ENCODE data around the gene OTX1. TPM values are rescaled to one million over a fixed set of nuclear protein-coding genes. Genes with fewer than 3 reads are reported as not detected.
A peak's percentile ranks its signal among the peaks of the same experiment; 100 is the strongest.

The OTX1 gene
- total RNA-seq (not detected), polyA plus RNA-seq (0.09 TPM)
- long read RNA-seq, donor 1, result 0 reads
- long read RNA-seq, donor 2, result 0 reads
- long read RNA-seq, donor 3, result 0 reads
- long read RNA-seq, donor 4, result 0 reads
- long read RNA-seq, donor 5, result 0 reads
- long read RNA-seq, donor 6, result 0 reads
- long read RNA-seq, donor 7, result 0 reads
- long read RNA-seq, donor 8, result 0 reads
- long read RNA-seq, donor 9, result 0 reads
- long read RNA-seq, donor 10, result 0 reads

DNA sequence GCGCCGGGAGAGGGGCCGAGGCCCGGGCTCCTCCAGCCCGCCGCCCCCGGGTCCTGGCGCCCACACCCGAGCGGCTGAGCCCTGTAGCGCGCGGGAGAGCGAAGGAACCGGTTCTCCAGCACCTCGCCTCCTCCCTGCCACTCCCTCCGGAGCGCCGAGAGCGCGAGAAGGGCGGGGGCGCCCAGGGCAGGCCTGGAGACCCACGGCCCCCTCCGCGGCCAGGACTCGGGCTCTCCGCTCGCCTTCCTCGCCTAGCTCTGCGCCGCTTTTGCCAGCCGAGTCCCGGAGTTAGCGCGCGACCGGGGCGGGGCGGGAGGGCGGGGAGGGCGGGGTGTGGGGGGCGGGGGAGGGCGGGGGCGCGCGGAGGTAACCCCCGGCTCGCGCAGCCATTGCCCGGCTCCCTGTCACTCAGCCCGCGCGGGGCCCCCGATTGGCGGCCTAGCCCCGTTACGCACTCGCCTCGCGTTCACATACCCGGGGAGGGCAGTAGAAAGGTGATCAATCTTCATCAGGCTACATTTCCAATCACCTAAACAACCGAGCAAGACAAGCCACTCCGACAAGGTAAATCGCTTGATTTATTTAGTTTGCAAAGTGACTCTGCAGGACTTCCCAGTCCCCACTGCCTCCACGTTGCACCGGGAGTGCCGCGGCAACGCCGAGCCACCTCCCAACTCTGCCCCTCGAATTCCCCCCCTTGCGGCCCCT lies at the start of gene OTX1:
Gene OTX1 (plus strand): TSS at position 497 of the 708 bp plus-strand sequence. CDS start 2,161 bp downstream, outside the sequence.
- H3K27me3 ChIP-seq (ENCODE audit: control insufficient read depth in 2 of 2, insufficient read depth in 1 of 2, low read length in 1 of 2), result peaks cover 94 to 97% of the 10 kb centered on the region in 2 donors
- peaks cover 3 to 58% of the 10 kb centered on the region in 2 donors for H3K9me3 ChIP-seq (ENCODE audit: control insufficient read depth in 2 of 2, insufficient read depth in 1 of 2, low read length in 1 of 2)
- H3K4me1 ChIP-seq (ENCODE audit: control insufficient read depth in 2 of 2, insufficient read depth in 2 of 2, low read length in 2 of 2), result peaks cover 33 to 76% of the 10 kb centered on the region in 2 donors
- DNase-seq (ENCODE audit: low read depth in 6 of 9, low spot score in 9 of 9), result peak in 4 of 9 donors; percentile 50 to 81 (median 67)
- H3K36me3 ChIP-seq (ENCODE audit: control insufficient read depth in 2 of 2, insufficient read depth in 2 of 2, low read length in 1 of 2), result no peaks in the 10 kb centered on the region
- no peak within 1 kb of the TSS for H3K27ac ChIP-seq (ENCODE audit: low read depth in 1 of 2, low read length in 1 of 2)
- H3K4me3 ChIP-seq (ENCODE audit: low read length in 2 of 2), result peak within 1 kb of the TSS; percentile 52 to 74
- WGBS, result 1% methylated on average over 73 of the region's 73 CpGs

DNA sequence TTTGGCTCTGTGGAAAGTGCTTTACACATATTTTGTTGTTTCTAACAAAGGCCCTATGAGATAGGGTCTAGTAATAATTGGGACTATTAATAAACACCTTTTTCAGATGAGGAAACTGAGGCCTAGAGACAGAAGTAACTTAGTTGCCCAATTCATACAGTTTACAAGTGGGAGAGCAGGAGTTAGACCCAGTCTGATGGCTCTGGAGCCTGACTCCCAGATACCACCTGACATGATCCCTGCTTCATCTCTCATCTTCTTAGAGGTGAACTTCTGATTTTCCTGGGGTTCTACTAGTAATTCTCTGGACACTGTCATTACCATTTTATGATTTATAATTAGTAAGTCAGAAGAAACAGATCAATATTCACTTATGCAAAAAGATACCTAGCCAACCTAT lies 49.1 kb upstream of the OTX1 start:
- H3K36me3 ChIP-seq (ENCODE audit: control insufficient read depth in 2 of 2, insufficient read depth in 2 of 2, low read length in 1 of 2), result peaks cover 0 to 2% of the 10 kb centered on the region in 2 donors
- no peak for DNase-seq (ENCODE audit: low read depth in 6 of 9, low spot score in 9 of 9)
- no peaks in the 10 kb centered on the region for H3K4me1 ChIP-seq (ENCODE audit: control insufficient read depth in 2 of 2, insufficient read depth in 2 of 2, low read length in 2 of 2)
- H3K27ac ChIP-seq (ENCODE audit: low read depth in 1 of 2, low read length in 1 of 2), result no peak overlapping the region
- H3K4me3 ChIP-seq (ENCODE audit: low read length in 2 of 2), result no peak overlapping the region
- no peaks in the 10 kb centered on the region for H3K9me3 ChIP-seq (ENCODE audit: control insufficient read depth in 2 of 2, insufficient read depth in 1 of 2, low read length in 1 of 2)
- H3K27me3 ChIP-seq (ENCODE audit: control insufficient read depth in 2 of 2, insufficient read depth in 1 of 2, low read length in 1 of 2), result no peaks in the 10 kb centered on the region

DNA sequence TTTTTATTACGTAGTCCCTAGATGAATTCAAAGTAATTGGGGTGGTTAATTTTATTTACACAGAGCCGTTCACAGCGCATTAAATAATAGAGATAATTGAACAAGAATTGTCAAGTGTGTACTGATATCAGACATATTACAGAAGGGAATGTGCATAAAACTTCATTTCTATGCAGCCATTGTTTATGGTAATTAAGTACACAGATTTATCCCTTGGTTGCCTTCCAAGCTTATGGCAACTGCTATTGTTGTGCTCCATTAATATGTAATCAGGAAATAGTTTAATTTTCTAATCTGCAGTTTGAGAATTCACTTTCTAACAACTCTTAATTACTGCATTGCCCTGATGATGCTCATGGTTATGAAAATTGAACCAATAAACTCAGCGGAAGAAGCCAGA lies 47.3 kb upstream of the OTX1 start:
- 99% methylated on average over 4 of the region's 4 CpGs for WGBS

DNA sequence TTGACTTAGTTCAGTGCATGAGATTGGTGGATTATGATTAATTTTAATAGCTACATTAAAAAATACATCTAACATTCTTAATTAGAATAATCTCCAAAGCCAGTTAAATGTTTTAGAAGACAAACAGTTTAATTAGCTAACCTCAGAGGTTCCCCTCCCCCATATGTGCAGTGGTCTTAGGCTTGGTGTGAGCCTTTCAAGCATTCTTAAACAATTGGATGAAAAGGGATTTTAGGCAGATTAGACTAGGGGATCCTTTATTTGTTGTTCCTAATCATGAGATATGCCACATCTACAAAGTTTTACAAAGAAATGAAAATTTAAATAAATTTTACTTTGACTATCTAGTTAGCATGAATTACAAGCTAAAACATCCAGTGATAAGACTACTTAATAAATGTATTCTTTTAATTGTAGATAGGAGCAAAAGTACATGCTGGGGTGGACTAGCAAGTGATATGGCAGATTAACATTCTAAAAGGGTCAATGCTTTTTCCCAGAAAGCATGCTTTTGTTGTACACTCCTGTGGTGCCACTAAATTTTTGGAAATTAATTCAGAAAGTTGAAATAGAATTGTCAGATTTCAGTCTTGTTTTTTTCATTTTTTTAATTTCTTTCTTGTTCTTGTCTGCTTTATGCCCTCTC lies 42.7 kb upstream of the OTX1 start:
- Histone ChIP-seq H3K27ac (ENCODE audit: low read depth in 1 of 2, low read length in 1 of 2) (no peak overlapping the region), H3K9me3 (ENCODE audit: control insufficient read depth in 2 of 2, insufficient read depth in 1 of 2, low read length in 1 of 2) (no peaks in the 10 kb centered on the region), H3K4me3 (ENCODE audit: low read length in 2 of 2) (no peak overlapping the region)

More for the DNA sequence above, 47.3 kb upstream of the OTX1 start:
- DNase-seq (ENCODE audit: low read depth in 6 of 9, low spot score in 9 of 9), result no peak
- Histone ChIP-seq H3K4me1 (ENCODE audit: control insufficient read depth in 2 of 2, insufficient read depth in 2 of 2, low read length in 2 of 2) (no peaks in the 10 kb centered on the region), H3K27ac (ENCODE audit: low read depth in 1 of 2, low read length in 1 of 2) (no peak overlapping the region), H3K9me3 (ENCODE audit: control insufficient read depth in 2 of 2, insufficient read depth in 1 of 2, low read length in 1 of 2) (no peaks in the 10 kb centered on the region), H3K36me3 (ENCODE audit: control insufficient read depth in 2 of 2, insufficient read depth in 2 of 2, low read length in 1 of 2) (no peaks in the 10 kb centered on the region), H3K4me3 (ENCODE audit: low read length in 2 of 2) (no peak overlapping the region), H3K27me3 (ENCODE audit: control insufficient read depth in 2 of 2, insufficient read depth in 1 of 2, low read length in 1 of 2) (no peaks in the 10 kb centered on the region)

DNA sequence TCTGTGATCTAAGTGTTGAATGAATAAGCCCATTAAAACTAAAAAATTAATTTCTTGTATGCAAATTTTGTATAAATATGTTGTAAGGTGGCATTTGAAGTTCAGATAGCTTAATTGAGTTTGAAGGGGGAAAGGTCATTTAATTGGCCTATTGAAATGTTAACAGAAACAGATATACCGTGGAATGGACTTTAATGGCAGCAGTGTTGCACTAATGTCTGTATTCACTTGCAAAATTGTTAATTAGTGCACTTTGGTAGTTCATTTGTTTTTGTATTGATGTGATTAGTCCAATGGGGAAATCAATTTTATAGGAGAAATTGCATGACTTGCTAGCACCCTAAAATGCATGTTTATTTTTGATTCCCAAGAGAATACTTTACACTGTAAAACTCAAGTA lies 41.8 kb upstream of the OTX1 start:
- Histone ChIP-seq H3K4me1 (ENCODE audit: control insufficient read depth in 2 of 2, insufficient read depth in 2 of 2, low read length in 2 of 2) (no peaks in the 10 kb centered on the region), H3K4me3 (ENCODE audit: low read length in 2 of 2) (no peak overlapping the region), H3K27ac (ENCODE audit: low read depth in 1 of 2, low read length in 1 of 2) (no peak overlapping the region), H3K9me3 (ENCODE audit: control insufficient read depth in 2 of 2, insufficient read depth in 1 of 2, low read length in 1 of 2) (no peaks in the 10 kb centered on the region), H3K36me3 (ENCODE audit: control insufficient read depth in 2 of 2, insufficient read depth in 2 of 2, low read length in 1 of 2) (no peaks in the 10 kb centered on the region), H3K27me3 (ENCODE audit: control insufficient read depth in 2 of 2, insufficient read depth in 1 of 2, low read length in 1 of 2) (no peaks in the 10 kb centered on the region)
- DNase-seq (ENCODE audit: low read depth in 6 of 9, low spot score in 9 of 9), result no peak
- 95% methylated on average over 1 of the region's 1 CpG for WGBS

More for the DNA sequence above, 42.7 kb upstream of the OTX1 start:
- DNase-seq (ENCODE audit: low read depth in 6 of 9, low spot score in 9 of 9), result no peak
- no peaks in the 10 kb centered on the region for H3K36me3 ChIP-seq (ENCODE audit: control insufficient read depth in 2 of 2, insufficient read depth in 2 of 2, low read length in 1 of 2)
- H3K4me1 ChIP-seq (ENCODE audit: control insufficient read depth in 2 of 2, insufficient read depth in 2 of 2, low read length in 2 of 2), result no peaks in the 10 kb centered on the region
- no peaks in the 10 kb centered on the region for H3K27me3 ChIP-seq (ENCODE audit: control insufficient read depth in 2 of 2, insufficient read depth in 1 of 2, low read length in 1 of 2)

DNA sequence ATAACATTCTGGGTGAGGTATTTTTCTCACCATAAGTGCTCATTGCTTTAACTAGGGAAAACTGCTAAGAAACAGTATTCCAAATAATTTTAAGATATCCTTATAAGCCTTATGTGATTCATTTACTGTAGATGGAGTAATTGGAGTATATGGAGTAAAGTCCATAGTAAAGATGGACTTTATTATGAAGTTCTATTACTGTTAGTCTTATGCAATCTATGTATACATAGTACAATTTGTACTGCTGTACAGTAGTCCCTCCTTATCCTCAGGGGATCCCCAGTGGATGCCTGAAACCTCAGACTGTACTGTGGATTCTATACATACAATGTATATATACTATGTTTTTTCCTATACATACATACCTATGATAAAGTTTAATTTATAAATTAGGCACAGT lies 41.1 kb upstream of the OTX1 start:
- Histone ChIP-seq H3K4me1 (ENCODE audit: control insufficient read depth in 2 of 2, insufficient read depth in 2 of 2, low read length in 2 of 2) (no peaks in the 10 kb centered on the region), H3K36me3 (ENCODE audit: control insufficient read depth in 2 of 2, insufficient read depth in 2 of 2, low read length in 1 of 2) (no peaks in the 10 kb centered on the region), H3K9me3 (ENCODE audit: control insufficient read depth in 2 of 2, insufficient read depth in 1 of 2, low read length in 1 of 2) (no peaks in the 10 kb centered on the region), H3K27ac (ENCODE audit: low read depth in 1 of 2, low read length in 1 of 2) (no peak overlapping the region), H3K4me3 (ENCODE audit: low read length in 2 of 2) (no peak overlapping the region), H3K27me3 (ENCODE audit: control insufficient read depth in 2 of 2, insufficient read depth in 1 of 2, low read length in 1 of 2) (no peaks in the 10 kb centered on the region)
- DNase-seq (ENCODE audit: low read depth in 6 of 9, low spot score in 9 of 9), result no peak

DNA sequence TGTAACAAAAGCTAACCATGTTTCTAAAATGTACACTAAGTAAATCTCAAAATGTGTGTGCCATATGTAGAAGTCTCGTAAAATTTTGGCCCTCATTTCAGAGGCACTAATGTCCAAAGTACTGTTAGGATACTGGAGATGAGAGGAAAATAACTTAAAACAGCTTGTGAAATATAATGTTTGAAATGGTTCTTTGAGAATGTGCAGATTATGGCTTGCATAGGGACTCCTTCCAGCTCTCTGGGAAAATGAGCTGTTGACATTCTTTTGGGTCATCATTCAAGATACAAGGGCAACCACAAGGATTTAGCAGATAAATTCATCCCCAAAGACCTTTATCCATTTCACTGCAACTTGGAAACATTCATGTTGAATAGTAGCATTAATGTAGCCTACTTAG lies 38.1 kb upstream of the OTX1 start:
- DNase-seq (ENCODE audit: low read depth in 6 of 9, low spot score in 9 of 9), result no peak
- Histone ChIP-seq H3K36me3 (ENCODE audit: control insufficient read depth in 2 of 2, insufficient read depth in 2 of 2, low read length in 1 of 2) (no peaks in the 10 kb centered on the region), H3K4me1 (ENCODE audit: control insufficient read depth in 2 of 2, insufficient read depth in 2 of 2, low read length in 2 of 2) (no peaks in the 10 kb centered on the region), H3K9me3 (ENCODE audit: control insufficient read depth in 2 of 2, insufficient read depth in 1 of 2, low read length in 1 of 2) (no peaks in the 10 kb centered on the region), H3K27me3 (ENCODE audit: control insufficient read depth in 2 of 2, insufficient read depth in 1 of 2, low read length in 1 of 2) (no peaks in the 10 kb centered on the region), H3K4me3 (ENCODE audit: low read length in 2 of 2) (no peak overlapping the region), H3K27ac (ENCODE audit: low read depth in 1 of 2, low read length in 1 of 2) (no peak overlapping the region)
- WGBS, result 97% methylated on average over 1 of the region's 1 CpG

DNA sequence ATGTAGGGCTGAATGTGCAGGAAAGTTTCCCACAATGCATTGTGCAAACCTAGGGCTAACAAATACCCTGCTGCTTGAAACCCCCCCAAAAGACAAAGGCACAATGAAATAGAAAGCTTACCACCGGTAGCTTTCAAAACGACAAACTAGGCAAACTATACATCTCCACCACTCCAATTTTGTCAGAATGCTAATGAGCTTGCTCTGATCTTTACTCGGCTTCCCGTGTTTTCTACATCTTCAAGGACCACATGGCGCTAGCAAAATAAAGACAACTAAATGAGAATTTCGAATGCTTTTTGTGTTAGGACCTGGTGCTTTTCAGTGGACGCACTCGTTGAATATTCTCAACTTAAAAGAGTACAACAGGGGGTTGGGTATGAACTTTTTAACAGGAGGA lies 37.2 kb upstream of the OTX1 start:
- WGBS, result 96% methylated on average over 8 of the region's 8 CpGs
- no peaks in the 10 kb centered on the region for H3K9me3 ChIP-seq (ENCODE audit: control insufficient read depth in 2 of 2, insufficient read depth in 1 of 2, low read length in 1 of 2)
- no peaks in the 10 kb centered on the region for H3K36me3 ChIP-seq (ENCODE audit: control insufficient read depth in 2 of 2, insufficient read depth in 2 of 2, low read length in 1 of 2)
- H3K27me3 ChIP-seq (ENCODE audit: control insufficient read depth in 2 of 2, insufficient read depth in 1 of 2, low read length in 1 of 2), result no peaks in the 10 kb centered on the region
- DNase-seq (ENCODE audit: low read depth in 6 of 9, low spot score in 9 of 9), result no peak
- no peak overlapping the region for H3K27ac ChIP-seq (ENCODE audit: low read depth in 1 of 2, low read length in 1 of 2)
- H3K4me1 ChIP-seq (ENCODE audit: control insufficient read depth in 2 of 2, insufficient read depth in 2 of 2, low read length in 2 of 2), result no peaks in the 10 kb centered on the region
- no peak overlapping the region for H3K4me3 ChIP-seq (ENCODE audit: low read length in 2 of 2)

DNA sequence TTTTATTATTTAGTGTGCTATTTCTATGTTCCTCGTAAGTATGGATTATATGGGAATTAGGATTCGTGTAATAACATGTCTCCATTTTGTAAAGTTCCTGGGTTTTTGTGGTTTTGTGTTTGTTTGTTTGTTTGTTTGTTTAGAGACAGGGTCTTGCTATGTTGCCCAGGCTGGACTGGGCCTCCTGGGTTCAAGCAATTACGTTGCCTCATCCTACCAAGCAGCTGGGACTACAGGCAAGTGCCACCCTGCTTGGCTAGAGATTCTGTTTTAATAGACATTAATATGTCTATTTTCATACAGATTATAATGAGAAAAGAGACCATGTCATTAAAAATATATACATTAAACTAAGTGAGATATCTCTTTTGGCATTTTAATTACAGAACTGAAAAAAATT lies 35.2 kb upstream of the OTX1 start:
- Histone ChIP-seq H3K4me3 (ENCODE audit: low read length in 2 of 2) (no peak overlapping the region), H3K36me3 (ENCODE audit: control insufficient read depth in 2 of 2, insufficient read depth in 2 of 2, low read length in 1 of 2) (no peaks in the 10 kb centered on the region), H3K4me1 (ENCODE audit: control insufficient read depth in 2 of 2, insufficient read depth in 2 of 2, low read length in 2 of 2) (no peaks in the 10 kb centered on the region), H3K9me3 (ENCODE audit: control insufficient read depth in 2 of 2, insufficient read depth in 1 of 2, low read length in 1 of 2) (no peaks in the 10 kb centered on the region), H3K27me3 (ENCODE audit: control insufficient read depth in 2 of 2, insufficient read depth in 1 of 2, low read length in 1 of 2) (no peaks in the 10 kb centered on the region), H3K27ac (ENCODE audit: low read depth in 1 of 2, low read length in 1 of 2) (no peak overlapping the region)
- WGBS, result over 99% methylated on average over 3 of the region's 3 CpGs
- no peak for DNase-seq (ENCODE audit: low read depth in 6 of 9, low spot score in 9 of 9)

Measured in thymus (tissue), 14 donors.